ENCODE measurements around the gene IL1RAPL2.
"Not testable (repeated sequence)": the region's sequence is repeated elsewhere in the genome, so short reads cannot be mapped to it uniquely, and the experiment has no call there.

IL1RAPL2 gene

DNA sequence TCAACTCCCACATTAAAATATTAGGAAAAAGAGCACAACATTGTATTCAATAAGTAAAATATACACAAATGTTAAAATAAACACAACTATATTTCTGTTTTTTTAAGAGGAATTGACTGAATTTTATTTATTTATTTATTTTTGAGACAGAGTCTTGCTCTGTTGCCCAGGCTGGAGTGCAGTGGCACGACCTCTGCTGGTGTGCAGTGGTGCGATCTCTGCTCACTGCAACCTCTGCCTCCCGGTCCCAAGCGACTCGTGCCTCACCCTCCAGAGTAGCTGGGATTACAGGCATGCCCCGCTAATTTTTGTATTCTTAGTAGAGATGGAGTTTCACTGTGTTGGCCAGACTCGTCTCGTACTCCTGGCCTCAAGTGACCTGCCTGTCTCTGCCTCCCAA lies 623.1 kb downstream of the IL1RAPL2 start:
- DNase-seq = no peak

DNA sequence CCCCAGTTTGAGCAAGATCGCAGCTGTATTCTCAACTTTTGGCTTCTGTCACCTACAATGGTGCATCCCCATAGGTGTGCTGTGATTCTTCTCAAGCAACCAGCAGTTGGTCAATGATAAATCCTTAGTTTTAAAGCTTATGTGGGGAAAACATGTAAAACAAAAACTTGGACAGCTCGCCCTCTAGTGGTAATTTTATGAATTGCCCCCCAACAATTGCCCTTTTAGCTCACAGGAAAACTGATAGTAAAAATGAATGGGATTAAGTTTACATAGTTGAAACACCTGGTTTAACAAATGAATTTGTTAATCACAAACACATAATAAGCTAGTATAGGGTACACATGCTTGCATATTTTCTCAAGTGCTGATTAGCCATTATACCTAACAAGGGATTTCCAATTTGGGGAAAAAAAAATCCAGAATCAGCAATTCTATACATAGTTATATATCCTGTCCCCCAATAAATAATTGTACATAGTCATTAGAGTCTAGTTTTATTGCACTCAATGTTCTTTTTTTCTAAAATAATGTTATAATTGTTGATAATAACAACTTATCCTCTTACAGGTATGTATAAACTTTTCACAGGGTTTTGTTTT lies 624.4 kb downstream of the IL1RAPL2 start:
- peak; percentile 3 to 61 for DNase-seq

GRCh38 chrX:105191878-105192277 lies 625.9 kb downstream of the IL1RAPL2 start:
- DNase-seq = peak in 1 of 2 experiments; percentile 66

DNA sequence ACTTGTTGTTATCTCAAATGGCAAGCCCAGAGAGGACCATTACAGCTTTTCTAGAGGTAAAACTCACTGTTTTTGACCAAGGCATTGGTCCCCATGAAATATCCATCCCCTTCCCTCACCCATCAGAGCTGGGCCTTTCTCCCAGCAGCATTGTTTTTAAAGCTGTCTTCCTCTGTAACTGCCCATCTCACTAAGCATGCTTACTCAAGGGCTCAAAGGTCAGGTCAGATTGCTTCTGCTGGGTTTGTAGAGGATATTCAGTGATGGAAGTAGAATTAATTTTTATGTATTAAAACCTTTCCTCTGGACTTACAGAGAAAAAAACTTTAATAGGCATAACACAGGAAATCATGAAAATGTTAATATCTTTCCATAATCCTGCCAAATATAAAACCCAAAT lies 643.4 kb downstream of the IL1RAPL2 start:
- no peak for DNase-seq

DNA sequence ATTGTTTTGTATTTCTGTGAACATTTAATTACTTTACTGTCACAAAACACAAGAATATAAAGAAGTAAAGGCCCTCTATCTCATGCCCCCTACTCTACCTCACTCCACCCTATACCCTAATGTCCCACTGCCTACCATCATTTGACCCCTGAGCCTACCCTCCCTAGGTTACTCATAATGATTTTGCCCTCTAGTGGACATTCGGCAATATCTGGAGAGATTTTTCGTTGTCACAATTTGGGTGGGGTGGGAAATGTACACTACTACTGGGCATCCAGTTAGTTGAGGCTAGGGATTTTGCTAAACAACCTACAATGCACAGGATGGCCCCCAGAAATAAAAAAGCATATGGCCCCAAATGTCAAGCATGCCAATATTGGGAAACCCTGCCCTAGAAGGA lies 644.3 kb downstream of the IL1RAPL2 start:
- no peak for DNase-seq

DNA sequence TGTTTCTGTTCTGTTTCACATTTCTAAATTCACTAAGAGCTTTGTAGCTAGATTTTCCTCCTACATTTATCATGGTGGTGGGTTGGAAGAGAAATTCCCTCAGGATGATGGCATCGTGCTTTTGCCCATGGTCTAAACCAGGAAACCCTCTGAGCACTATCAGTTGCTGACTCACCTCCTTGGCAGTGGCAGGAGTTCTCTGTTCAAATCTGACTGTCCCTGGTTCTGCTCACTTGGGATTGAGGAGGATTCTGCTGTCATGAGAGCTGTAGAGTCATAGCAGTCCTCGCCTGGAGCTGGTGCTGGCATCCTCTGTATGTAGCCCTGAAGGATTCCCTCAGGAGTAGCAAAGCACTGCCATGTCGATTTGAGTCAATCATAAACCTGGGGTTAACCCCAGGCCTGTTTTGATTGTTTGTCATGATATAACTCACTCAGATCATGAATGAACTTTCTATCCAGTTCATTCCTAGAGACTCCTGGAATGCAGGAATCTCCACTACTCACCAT lies 645.1 kb downstream of the IL1RAPL2 start:
- DNase-seq = no peak

GRCh38 chrX:105219454-105220401 lies 653.7 kb downstream of the IL1RAPL2 start:
- DNase-seq = no peak

DNA sequence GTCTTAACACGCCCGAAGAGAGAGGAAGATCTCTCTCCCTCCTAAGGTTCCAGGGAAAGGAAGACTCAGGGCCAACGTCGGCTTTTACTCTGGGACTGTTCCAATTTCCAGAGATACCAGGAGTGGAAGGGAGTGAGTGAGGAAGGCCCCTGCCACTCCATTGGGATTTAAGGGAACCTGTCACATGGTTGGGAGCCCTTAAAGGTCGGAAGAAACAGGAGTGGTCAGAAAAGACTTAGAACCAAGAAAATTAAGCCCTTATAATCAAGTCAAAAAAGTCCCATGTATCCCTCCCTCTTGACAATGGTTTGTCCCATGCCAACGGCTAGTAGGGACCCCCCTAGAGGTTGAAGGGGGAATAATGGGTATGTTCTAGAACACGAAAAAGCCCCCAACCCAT lies 654.6 kb downstream of the IL1RAPL2 start, which contains the start of gene TEX13A:
TSS of gene TEX13A (minus strand) at position 59 of the 400 bp plus-strand sequence. CDS start 297 bp downstream, outside the sequence.
- DNase-seq = no peak

- DNase-seq = no peak
These were observed 655.4 kb downstream of the IL1RAPL2 start for GRCh38 chrX:105221374-105221773.

- DNase-seq = no peak
These were observed 660.5 kb downstream of the IL1RAPL2 start for GRCh38 chrX:105226499-105226898.

DNA sequence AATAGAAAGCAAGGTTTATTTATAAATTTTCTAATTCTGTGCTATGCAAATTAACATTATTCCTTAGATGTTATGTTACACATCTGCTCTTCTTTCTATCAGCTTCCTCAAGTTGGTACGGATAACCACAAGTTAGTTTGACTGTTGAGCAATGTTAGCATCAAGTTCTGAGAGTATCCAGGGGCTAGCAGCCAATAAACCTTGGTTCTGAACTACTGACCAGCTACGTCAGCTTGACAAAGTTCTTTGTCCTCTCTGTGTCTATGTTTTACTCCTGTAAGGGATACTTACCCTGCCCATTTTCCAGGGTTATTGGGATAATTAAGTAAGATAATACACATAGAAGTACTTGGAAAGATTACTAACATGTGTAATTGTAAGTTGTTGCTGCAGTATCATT lies 662.6 kb downstream of the IL1RAPL2 start:
- DNase-seq = no peak

- DNase-seq = no peak
These were observed 663.1 kb downstream of the IL1RAPL2 start for GRCh38 chrX:105229146-105229545.

GRCh38 chrX:105237407-105237806 lies 671.4 kb downstream of the IL1RAPL2 start:
- DNase-seq = not testable (repeated sequence)

DNA sequence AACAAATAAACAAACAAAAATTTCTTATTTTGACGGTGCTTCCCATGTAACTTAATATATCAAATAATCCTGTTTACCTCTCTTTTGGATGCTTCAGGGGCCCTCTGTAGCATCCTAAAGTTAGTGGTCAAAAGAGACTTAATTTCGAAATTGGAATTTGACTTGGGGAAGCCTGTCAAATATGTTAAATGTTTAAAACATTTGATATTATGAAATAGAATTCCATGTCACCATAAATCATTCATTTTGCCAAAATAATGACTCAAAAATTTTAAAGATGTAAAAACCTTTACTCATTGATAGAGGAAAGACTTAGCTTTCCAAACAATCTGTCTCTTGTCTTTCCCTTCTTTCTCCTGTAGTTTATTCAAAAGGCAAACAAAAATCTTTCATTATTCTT lies 675.1 kb downstream of the IL1RAPL2 start:
- DNase-seq = no peak

- no peak for DNase-seq
These were observed 694.5 kb downstream of the IL1RAPL2 start for GRCh38 chrX:105260291-105261043.

DNA sequence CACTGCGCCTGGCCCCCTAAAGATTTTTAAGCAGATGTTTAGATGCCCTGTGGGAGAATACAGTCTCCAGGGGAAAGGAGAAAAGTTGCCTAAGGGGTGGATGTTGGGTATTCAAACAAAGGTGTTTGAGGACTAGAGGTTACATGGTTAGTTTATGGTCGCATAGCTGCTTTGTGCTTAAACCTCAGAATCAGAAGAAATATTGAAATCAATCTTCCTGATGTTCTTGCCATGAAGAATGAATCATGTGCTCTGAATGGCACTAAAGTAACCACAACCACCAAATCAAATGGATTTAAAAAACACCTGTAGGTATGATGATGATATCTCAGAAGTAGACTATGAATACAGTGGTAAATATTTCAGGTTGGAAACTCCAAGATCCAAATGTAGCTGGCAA lies 697.2 kb downstream of the IL1RAPL2 start:
- no peak for DNase-seq

DNA sequence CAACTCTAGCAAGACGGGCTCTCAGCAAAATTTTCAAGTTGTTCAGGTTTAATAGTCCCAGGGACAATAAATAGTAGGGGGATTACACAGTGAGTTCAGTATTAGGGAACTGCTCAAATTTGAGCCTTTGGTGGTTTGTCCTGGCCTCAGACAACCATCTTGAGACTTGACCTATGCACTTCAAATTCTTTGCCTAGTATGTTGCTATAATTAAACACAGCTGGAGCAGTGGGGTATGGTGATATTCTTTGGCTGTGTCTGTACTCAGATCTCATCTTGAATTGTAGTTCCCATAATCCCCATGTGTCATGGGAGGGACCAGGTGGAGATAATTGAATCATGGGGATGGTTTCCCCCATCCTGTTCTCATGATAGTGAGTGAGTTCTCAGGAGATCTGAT lies 697.8 kb downstream of the IL1RAPL2 start:
- DNase-seq = no peak

- DNase-seq = no peak
These were observed 699.1 kb downstream of the IL1RAPL2 start for GRCh38 chrX:105265093-105265492.

GRCh38 chrX:105266456-105266855 lies 700.5 kb downstream of the IL1RAPL2 start:
- DNase-seq = no peak

DNA sequence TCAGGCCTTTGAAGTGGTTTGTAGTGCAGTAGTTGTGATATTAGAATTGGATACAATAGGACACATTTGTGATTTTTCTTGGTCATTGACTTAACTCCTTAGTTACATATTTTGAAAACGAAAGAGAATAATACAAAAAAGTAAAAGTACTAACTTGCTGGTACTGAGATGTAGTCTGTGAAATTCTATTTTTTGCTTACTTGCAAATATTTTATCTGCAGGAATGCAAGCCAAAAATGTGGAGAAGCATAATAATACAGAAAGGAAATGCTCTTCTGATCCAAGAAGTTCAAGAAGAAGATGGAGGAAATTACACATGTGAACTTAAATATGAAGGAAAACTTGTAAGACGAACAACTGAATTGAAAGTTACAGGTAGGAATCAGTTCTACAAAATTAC lies 701.2 kb downstream of the IL1RAPL2 start:
- DNase-seq = no peak

DNA sequence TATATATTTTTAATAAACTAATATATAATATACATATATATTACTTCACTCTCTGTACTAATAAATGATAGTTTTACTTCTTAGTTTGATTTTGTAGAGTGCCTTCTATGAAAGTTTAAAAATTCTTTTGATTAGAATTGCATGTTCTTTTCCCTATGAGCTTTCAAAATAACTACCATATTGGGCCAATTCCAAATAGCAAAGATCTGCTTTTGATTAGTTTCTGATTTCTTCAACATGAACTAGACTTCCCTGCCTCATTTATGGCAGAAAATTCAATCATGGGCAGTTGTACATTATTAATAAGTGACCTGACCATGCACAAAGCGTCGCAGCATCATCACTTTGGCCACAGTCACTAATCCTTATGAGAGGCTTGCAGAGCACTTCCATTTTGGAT lies 703.4 kb downstream of the IL1RAPL2 start:
- no peak for DNase-seq

- DNase-seq = no peak
These were observed 707.3 kb downstream of the IL1RAPL2 start for GRCh38 chrX:105273326-105273725.

GRCh38 chrX:105274091-105274490 lies 708.1 kb downstream of the IL1RAPL2 start:
- DNase-seq = no peak

All from NCI-H526 (cell line).